K562 (cell line): ENCODE measurements around the gene TGFBR3L. TPM values are rescaled to one million over a fixed set of nuclear protein-coding genes. Genes with fewer than 3 reads are reported as not detected.

Experiments used
- ATAC-seq: fragments of 200-7000 bp; cut with Tn5 transposase; 3 replicates; pipeline ENCODE4 v1.9.1; 2020; ENCODE audit warnings: moderate library complexity
- Bru-seq: library from RNA; stranded (reverse); fragments of 400-500 nt; gene quantifications from one replicate; lab custom pipeline; 2021; lab: Mats Ljungman, UMichigan
- BruChase-seq, 2 experiments: library from RNA; stranded (reverse); fragments of 400-500 nt; gene quantifications; one replicate each; lab custom pipeline; 2021; lab: Mats Ljungman, UMichigan
- BruUV-seq: library from RNA; stranded (reverse); fragments of 400-500 nt; replicated peaks from 2 replicates; lab custom pipeline; 2021; lab: Mats Ljungman, UMichigan
- CTCF ChIA-PET: fragments of 300-600 bp; formaldehyde crosslinking; extraction: SDS; loops from one replicate; lab custom pipeline; 2021; ENCODE audit warnings: low intra/inter-chr PET ratio; lab: Yijun Ruan, JAX
- POLR2A ChIA-PET: fragments of 300-600, 350-650 bp; sonication (Branson Sonifier 250); formaldehyde crosslinking; extraction: SDS; loops from one replicate; lab custom pipeline; 2021; ENCODE audit warnings: antibody characterized with exemption, inconsistent platforms; lab: Yijun Ruan, JAX
- DNase-seq, 4 experiments: peaks; one replicate each; pipeline versions ENCODE4 v3.0.0 to v3.0.0-alpha.2; 2011 to 2018; ENCODE audit warnings: low spot score in 3 of 4, mixed read lengths in 3 of 4; ENCODE audit errors: extremely low read depth in 1 of 4
- FAIRE-seq: peaks from 2 replicates; lab custom pipeline; 2011; peaks lifted over from hg19 to GRCh38; lab: Jason Lieb, UNC
- H2AFZ ChIP-seq: 2 replicates; pipeline ENCODE4 v1.6.0; 2011; ENCODE audit warnings: low read depth, low read length, control low read depth, inconsistent platforms
- H3K27ac ChIP-seq: fragments of 200-600 bp; 3 replicates; pipeline ENCODE4 v1.8.0; 2011; ENCODE audit warnings: low read depth, mild to moderate bottlenecking, control low read depth, inconsistent platforms, low read length, moderate library complexity, mixed read lengths; ENCODE audit errors: extremely low read depth
- H3K27me3 ChIP-seq, 2 experiments: fragments of 300-600 bp in 1 of 2; 2 replicates in 1 of 2; 3 replicates in 1 of 2; pipeline versions ENCODE4 v1.6.0 to v1.8.0; 2011; ENCODE audit warnings: inconsistent platforms in 2 of 2, low read length in 2 of 2, mild to moderate bottlenecking in 1 of 2, mixed read lengths in 1 of 2, moderate library complexity in 1 of 2; ENCODE audit not compliant: control insufficient read depth in 2 of 2, insufficient read depth in 2 of 2
- H3K36me3 ChIP-seq: fragments of 300-600 bp; 3 replicates; pipeline ENCODE4 v1.8.0; 2011; ENCODE audit warnings: mild to moderate bottlenecking, low read length, inconsistent platforms; ENCODE audit not compliant: control insufficient read depth, insufficient read depth
- H3K4me1 ChIP-seq, 2 experiments: fragments of 200-600 bp in 1 of 2; replicated peaks in 1 of 2; 2 replicates in 1 of 2; 3 replicates in 1 of 2; pipeline versions ENCODE4 v1.5.1 to v1.8.0; 2011; ENCODE audit warnings: inconsistent platforms in 2 of 2, low read length in 2 of 2, mild to moderate bottlenecking in 1 of 2, mixed read lengths in 1 of 2, moderate library complexity in 1 of 2; ENCODE audit not compliant: control insufficient read depth in 2 of 2, insufficient read depth in 2 of 2
- H3K4me2 ChIP-seq: 2 replicates; pipeline ENCODE4 v1.6.1; 2011; ENCODE audit warnings: low read length, control low read depth, inconsistent platforms, mixed read lengths; ENCODE audit not compliant: insufficient read depth
- H3K4me3 ChIP-seq: fragments of 200-600 bp; sonication (generic), shearing (Covaris generic); 2 replicates; pipeline ENCODE4 v1.5.1; 2016; ENCODE audit warnings: control low read depth, inconsistent platforms
- H3K79me2 ChIP-seq: fragments of 200-600 bp; 3 replicates; pipeline ENCODE4 v1.8.0; 2011; ENCODE audit warnings: low read length, inconsistent platforms; ENCODE audit not compliant: control insufficient read depth, insufficient read depth
- H3K9ac ChIP-seq, 2 experiments: 2 replicates each; pipeline versions ENCODE4 v1.6.0 to v1.6.1; 2011; ENCODE audit warnings: low read depth in 2 of 2, low read length in 2 of 2, control low read depth in 1 of 2, inconsistent platforms in 1 of 2, mild to moderate bottlenecking in 1 of 2, mixed read lengths in 1 of 2; ENCODE audit not compliant: insufficient read depth in 1 of 2
- H3K9me1 ChIP-seq: one replicate; pipeline ENCODE4 v1.6.0; 2011; ENCODE audit warnings: inconsistent platforms, mild to moderate bottlenecking, low read length, moderate library complexity; ENCODE audit not compliant: control insufficient read depth, insufficient read depth
- H3K9me3 ChIP-seq: replicated peaks from 2 replicates; pipeline ENCODE4 v1.5.1; 2011; ENCODE audit warnings: low read depth, low read length, inconsistent platforms; ENCODE audit not compliant: control insufficient read depth, insufficient read depth
- H4K20me1 ChIP-seq: replicated peaks from 2 replicates; pipeline ENCODE4 v1.6.1; 2011; ENCODE audit warnings: low read length, inconsistent platforms, mixed read lengths; ENCODE audit not compliant: control insufficient read depth, insufficient read depth
- CEBPG ChIP-seq, 3 experiments: fragments of 200-800 bp in 1 of 3; sonication (Bioruptor generic) in 1 of 3; sonication (generic) in 1 of 3; formaldehyde crosslinking in 1 of 3; IDR thresholded peaks in 2 of 3; conservative IDR thresholded peaks in 1 of 3; 2 replicates each; pipeline versions ENCODE4 v1.6.1 to v1.8.0; 2016 to 2022; ENCODE audit warnings: missing compliant biosample characterization in 2 of 3, missing genetic modification characterization in 2 of 3, mild to moderate bottlenecking in 1 of 3, missing genetic modification reagents in 1 of 3
- NFE2L1 ChIP-seq: fragments of 450-650 bp; IDR thresholded peaks from 2 replicates; pipeline ENCODE4 v1.6.1; 2016; ENCODE audit warnings: missing genetic modification characterization, low read depth, mild to moderate bottlenecking, missing compliant biosample characterization, moderate library complexity, borderline replicate concordance
- NR2C2 ChIP-seq, 2 experiments: fragments of 200-800 bp in 1 of 2; sonication (Bioruptor generic) in 1 of 2; sonication (generic) in 1 of 2; formaldehyde crosslinking in 1 of 2; IDR thresholded peaks; 2 replicates each; pipeline versions ENCODE4 v1.6.1 to v1.8.0; 2016 to 2022; ENCODE audit warnings: mild to moderate bottlenecking in 1 of 2, missing compliant biosample characterization in 1 of 2, missing genetic modification characterization in 1 of 2, missing genetic modification reagents in 1 of 2
- POLR2A ChIP-seq: fragments of 450-650 bp; conservative IDR thresholded peaks from 2 replicates; pipeline ENCODE4 v1.6.1; 2016
- POLR2B ChIP-seq: fragments of 450-650 bp; IDR thresholded peaks from 2 replicates; pipeline ENCODE4 v1.6.1; 2018; ENCODE audit warnings: low read depth; ENCODE audit not compliant: partially characterized antibody
- POLR2G ChIP-seq: fragments of 200-400 bp; formaldehyde crosslinking; IDR thresholded peaks from 2 replicates; pipeline ENCODE4 v1.6.1; 2017; ENCODE audit warnings: low read depth, mild to moderate bottlenecking, antibody characterized with exemption, low read length, moderate library complexity
- SUPT5H ChIP-seq: fragments of 450-650 bp; IDR thresholded peaks from 2 replicates; pipeline ENCODE4 v1.6.1; 2016
- WGBS: fragments of 100-300 bp; shearing (Covaris generic); methylation state at CpG from one replicate; pipeline ENCODE4 v1.1.6; 2016; ENCODE audit warnings: low coverage, mixed read lengths; ENCODE audit not compliant: insufficient coverage; ENCODE audit errors: missing lambda C conversion rate; 5-methylcytosine and 5-hydroxymethylcytosine counted together
- in situ Hi-C: fragments of 300-500 bp; cut with MboI; formaldehyde crosslinking; loops from 4 replicates; pipeline ENCODE4 v1.15.0; 2018; ENCODE audit warnings: inconsistent platforms, mixed read lengths
- intact Hi-C: fragments of 100-400 bp; cut with micrococcal nuclease; formaldehyde crosslinking; loops from 2 replicates; pipeline ENCODE4 v1.14.2; 2022
- long read RNA-seq, 3 experiments: library from polyadenylated mRNA in 2 of 3; library from RNA in 1 of 3; unstranded in 2 of 3; stranded (forward) in 1 of 3; transcript quantifications; one replicate each; pipeline ENCODE4 v2.0.0, GENCODE V29; 2019 to 2022
- polyA minus RNA-seq, 3 experiments: library from RNA; depleted of rRNA, polyadenylated mRNA; stranded (reverse); fragments of >200 nt; gene quantifications; 2 replicates each; pipeline ENCODE4 v1.2.3, GENCODE V29; 2011
- polyA plus RNA-seq, 8 experiments: library from polyadenylated mRNA; depleted of rRNA in 4 of 8; stranded (reverse) in 5 of 8; unstranded in 3 of 8; fragments of >200 nt; fragmentation: Nextera tagmentation in 2 of 8; fragmentation: Illumina TruSeq in 1 of 8; extraction: Ambion mirVana in 2 of 8; extraction: Trizol in 1 of 8; gene quantifications; 2 replicates each; pipeline versions ENCODE4 v1.2.1 to v1.2.3, GENCODE V29; 2011 to 2014; ENCODE audit warnings: inconsistent platforms in 1 of 8, missing spikeins in 1 of 8
- total RNA-seq, 7 experiments: library from RNA; depleted of rRNA in 6 of 7; stranded (reverse); fragments of >200 nt in 6 of 7; fragmentation: Illumina TruSeq in 2 of 7; extraction: Trizol in 2 of 7; gene quantifications; 2 replicates each; pipeline versions ENCODE4 v1.2.1 to v1.2.3, GENCODE V29; 2011 to 2021; ENCODE audit warnings: low replicate concordance in 1 of 7

The TGFBR3L gene
- total RNA-seq (2011; cell fraction: chromatin; rRNA removed; ENCODE audit: low replicate concordance): 0.69 TPM in 1 of 2 replicates, not detected in the other
- 0.33 TPM in 1 of 2 replicates, not detected in the other for total RNA-seq (2011; cell fraction: nucleolus; rRNA removed)
- not detected in 2 replicates for total RNA-seq (2011; cell fraction: nucleoplasm; rRNA removed)
- not detected in 2 replicates for total RNA-seq (2014; rRNA removed)
- total RNA-seq (2014; rRNA removed; fragmentation: Illumina TruSeq; extraction: Trizol): not detected in 2 replicates
- not detected in 2 replicates for total RNA-seq (2015; rRNA removed; fragmentation: Illumina TruSeq; extraction: Trizol)
- 0.18 TPM in 1 of 2 replicates, not detected in the other for total RNA-seq (2021)
- 0.08 TPM in 1 of 2 replicates, not detected in the other for polyA plus RNA-seq (2011; rRNA removed)
- 0.09 TPM in 2 replicates for polyA plus RNA-seq (2011; cell fraction: cytosol; rRNA removed)
- 0.15 and 0.58 TPM in 2 replicates for polyA plus RNA-seq (2011; cell fraction: nucleus; rRNA removed)
- 0.26 and 0.28 TPM in 2 replicates for polyA plus RNA-seq (2012)
- polyA plus RNA-seq (2014; fragmentation: Illumina TruSeq; extraction: Trizol): not detected in 2 replicates
- not detected for polyA plus RNA-seq (2014; fragmentation: Nextera tagmentation; extraction: Ambion mirVana)
- not detected in 2 replicates for polyA plus RNA-seq (2014; rRNA removed)
- polyA minus RNA-seq (2011; rRNA and poly(A)+ RNA removed): not detected in 2 replicates
- polyA minus RNA-seq (2011; cell fraction: cytosol; rRNA and poly(A)+ RNA removed): not detected in 2 replicates
- polyA minus RNA-seq (2011; cell fraction: nucleus; rRNA and poly(A)+ RNA removed): not detected in 2 replicates
- Bru-seq, nascent RNA: percentile 14 among the genes with signal in this experiment
- not detected for BruChase-seq, experiment 1, labeled RNA remaining after a 2-hour chase
- percentile 34 among the genes with signal in this experiment for BruChase-seq, experiment 2, labeled RNA remaining after a 6-hour chase
- long read RNA-seq, experiment 1: 0 reads
- long read RNA-seq, experiment 2: 0 reads
- long read RNA-seq, experiment 3: 0 reads

DNA sequence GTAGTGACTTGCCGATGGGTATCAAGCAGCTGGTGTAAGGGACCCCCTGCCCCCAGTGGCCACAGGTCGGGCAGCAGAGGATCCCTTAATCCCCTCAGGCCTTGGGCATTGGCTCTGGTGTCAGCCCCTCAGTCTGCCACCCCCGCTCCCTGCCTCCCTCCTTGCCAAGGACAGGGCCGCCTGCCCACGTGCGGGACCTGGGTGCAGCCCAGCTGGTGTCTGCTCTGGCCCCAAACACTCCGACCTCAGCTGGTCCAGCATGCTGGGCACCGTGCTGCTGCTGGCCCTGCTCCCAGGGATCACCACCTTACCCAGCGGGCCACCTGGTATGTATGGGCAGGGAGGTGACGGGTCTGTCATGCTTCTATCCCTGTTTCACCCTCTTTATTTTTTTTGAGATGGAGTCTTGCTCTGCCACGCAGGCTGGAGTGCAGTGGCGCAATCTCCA lies at the start of gene TGFBR3L:
TSS of gene TGFBR3L (plus strand) at position 233 of the 448 bp plus-strand sequence.
- intact Hi-C loops: no loop called here
- H3K9ac ChIP-seq: peak within 1 kb of the TSS in 1 of 2 experiments; percentile 48; a peak in 1 of 4 replicates

More for the DNA sequence above, at the start of gene TGFBR3L:
- Histone ChIP-seq H3K4me2 (no peak within 1 kb of the TSS), H3K4me3 (no peak within 1 kb of the TSS), H4K20me1 (no peaks in the 10 kb centered on the region), H3K9me3 (no peaks in the 10 kb centered on the region), H3K9me1 (no peaks in the 10 kb centered on the region), H3K27ac (no peak within 1 kb of the TSS), H3K27me3 (no peaks in the 10 kb centered on the region), H3K36me3 (peaks cover 37% of the 10 kb centered on the region; the same call in 1 of the 3 replicates), H3K79me2 (peaks cover 10% of the 10 kb centered on the region), H2AFZ (no peak within 1 kb of the TSS), H3K4me1 (peaks cover 7 to 81% of the 10 kb centered on the region in 2 experiments; a peak in 4 of 5 replicates)
- DNase-seq (no peak), ATAC-seq (no peak), FAIRE-seq (no peak)
- in situ Hi-C loops: no loop called here
- CTCF ChIA-PET: no interaction called here
- 80% methylated on average over 11 of the region's 12 CpGs for WGBS
- POLR2A ChIA-PET: interaction anchor here (0.7 to 1.7 kb wide), 4 partner anchors 11 to 56 kb away, joined by 3 to 5 read pairs (median 4); partner anchors contain the start of gene MAP2K7
- no TSS peak for BruUV-seq
- TF ChIP-seq NFE2L1 (tag) (no peak), SUPT5H (peak; percentile 28; the same call in 1 of the 2 replicates), POLR2B (peak; percentile 12), NR2C2 (CRISPR knock-in tag; IDR thresholded peaks at IDR 0.05) (no peak), NR2C2 (tag; IDR thresholded peaks at IDR 0.05) (no peak), POLR2A (peak; percentile 57; the same call in 1 of the 2 replicates), CEBPG (CRISPR knock-in tag; IDR thresholded peaks at IDR 0.05) (no peak), CEBPG (tag; conservative IDR thresholded peaks at IDR 0.05 in 1 of 2, IDR thresholded peaks at IDR 0.05 in 1 of 2) (no peak), POLR2G (peak; percentile 80)
